Nephron (organoid): ENCODE results near the gene ABLIM2.

Source experiments
- H3K27ac Mint-ChIP-seq, 3 experiments: 2 replicates each; pipeline ENCODE4 v1.8.0; 2020; ENCODE audit warnings: mixed read lengths in 3 of 3, mild to moderate bottlenecking in 2 of 3, moderate library complexity in 1 of 3
- H3K27me3 Mint-ChIP-seq: 2 replicates; pipeline ENCODE4 v1.8.0; 2021; ENCODE audit warnings: low read depth, mild to moderate bottlenecking, moderate library complexity, mixed read lengths
- H3K36me3 Mint-ChIP-seq: 2 replicates; pipeline ENCODE4 v1.8.0; 2020; ENCODE audit warnings: low read depth, mixed read lengths
- H3K4me1 Mint-ChIP-seq: 2 replicates; pipeline ENCODE4 v1.8.0; 2020; ENCODE audit warnings: mixed read lengths
- H3K4me3 Mint-ChIP-seq, 3 experiments: 2 replicates each; pipeline ENCODE4 v1.8.0; 2020; ENCODE audit warnings: mild to moderate bottlenecking in 3 of 3, mixed read lengths in 3 of 3, moderate library complexity in 2 of 3
- H3K9me3 Mint-ChIP-seq: 2 replicates; pipeline ENCODE4 v1.8.0; 2020; ENCODE audit warnings: mixed read lengths
- TF ChIP-seq, protein P1 (sequence below), 3 experiments: fragments of 200-600 bp; sonication (generic); IDR thresholded peaks; one replicate each; pipeline ENCODE4 v1.5.0; 2021; ENCODE audit warnings: antibody characterized with exemption in 3 of 3; ENCODE audit not compliant: unreplicated experiment in 3 of 3

The ABLIM2 gene

DNA sequence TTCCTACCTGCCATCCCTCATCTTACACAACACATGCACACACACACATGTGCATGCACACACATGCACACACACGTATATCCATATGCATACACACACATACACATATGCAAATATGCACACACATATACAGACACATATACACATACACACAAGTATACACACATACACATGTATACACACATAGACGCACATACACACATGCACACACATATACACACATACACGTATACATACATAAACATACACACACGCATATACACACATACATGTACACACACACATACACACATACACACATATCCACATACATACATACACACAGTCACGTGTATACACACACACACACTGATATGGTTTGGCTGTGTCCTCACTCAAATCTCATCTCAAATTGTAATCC is 182.0 kb downstream of the ABLIM2 start:
- no peaks in the 10 kb centered on the region for H3K27me3 Mint-ChIP-seq
- no peaks in the 10 kb centered on the region for H3K36me3 Mint-ChIP-seq
- peaks cover 25% of the 10 kb centered on the region for H3K4me1 Mint-ChIP-seq
- H3K9me3 Mint-ChIP-seq, result no peaks in the 10 kb centered on the region
- peak overlapping the region in 2 of 3 experiments; percentile 7 to 21 for H3K27ac Mint-ChIP-seq
- TF ChIP-seq, protein P1, sequence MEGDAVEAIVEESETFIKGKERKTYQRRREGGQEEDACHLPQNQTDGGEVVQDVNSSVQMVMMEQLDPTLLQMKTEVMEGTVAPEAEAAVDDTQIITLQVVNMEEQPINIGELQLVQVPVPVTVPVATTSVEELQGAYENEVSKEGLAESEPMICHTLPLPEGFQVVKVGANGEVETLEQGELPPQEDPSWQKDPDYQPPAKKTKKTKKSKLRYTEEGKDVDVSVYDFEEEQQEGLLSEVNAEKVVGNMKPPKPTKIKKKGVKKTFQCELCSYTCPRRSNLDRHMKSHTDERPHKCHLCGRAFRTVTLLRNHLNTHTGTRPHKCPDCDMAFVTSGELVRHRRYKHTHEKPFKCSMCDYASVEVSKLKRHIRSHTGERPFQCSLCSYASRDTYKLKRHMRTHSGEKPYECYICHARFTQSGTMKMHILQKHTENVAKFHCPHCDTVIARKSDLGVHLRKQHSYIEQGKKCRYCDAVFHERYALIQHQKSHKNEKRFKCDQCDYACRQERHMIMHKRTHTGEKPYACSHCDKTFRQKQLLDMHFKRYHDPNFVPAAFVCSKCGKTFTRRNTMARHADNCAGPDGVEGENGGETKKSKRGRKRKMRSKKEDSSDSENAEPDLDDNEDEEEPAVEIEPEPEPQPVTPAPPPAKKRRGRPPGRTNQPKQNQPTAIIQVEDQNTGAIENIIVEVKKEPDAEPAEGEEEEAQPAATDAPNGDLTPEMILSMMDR (IDR thresholded peaks at IDR 0.05; ENCODE audit: unreplicated experiment in 3 of 3), result no peak
- no peak overlapping the region for H3K4me3 Mint-ChIP-seq

DNA sequence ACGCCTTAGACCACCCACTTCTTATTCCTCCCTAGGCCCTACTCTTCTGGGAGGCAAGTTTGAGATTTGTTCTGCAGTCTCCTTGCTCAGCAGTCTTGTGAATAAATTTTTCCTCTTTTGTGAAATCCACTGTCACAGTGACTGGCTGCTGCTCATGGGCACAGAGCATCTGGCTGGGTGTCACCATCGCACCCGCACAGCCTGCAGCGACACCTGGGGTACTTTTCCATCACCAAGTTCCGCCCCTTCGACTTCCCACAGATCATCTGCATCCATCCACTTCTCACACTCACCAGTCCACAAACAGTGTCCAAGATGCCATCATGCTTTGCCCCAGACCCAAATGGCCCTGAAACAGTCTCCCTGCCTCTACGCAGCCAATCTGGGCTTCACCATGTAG is 182.6 kb downstream of the ABLIM2 start:
- H3K4me1 Mint-ChIP-seq, result peaks cover 25% of the 10 kb centered on the region
- H3K4me3 Mint-ChIP-seq, result no peak overlapping the region
- no peaks in the 10 kb centered on the region for H3K36me3 Mint-ChIP-seq
- TF ChIP-seq, protein P1 (IDR thresholded peaks at IDR 0.05; ENCODE audit: unreplicated experiment in 3 of 3), result no peak
- no peaks in the 10 kb centered on the region for H3K9me3 Mint-ChIP-seq
- H3K27me3 Mint-ChIP-seq, result no peaks in the 10 kb centered on the region
- peak overlapping the region in 2 of 3 experiments; percentile 16 to 21 for H3K27ac Mint-ChIP-seq

- TF ChIP-seq, protein P1 (IDR thresholded peaks at IDR 0.05; ENCODE audit: unreplicated experiment in 3 of 3), result no peak
- Mint-ChIP-seq H3K36me3 (no peaks in the 10 kb centered on the region), H3K4me1 (peaks cover 33% of the 10 kb centered on the region), H3K27me3 (no peaks in the 10 kb centered on the region), H3K9me3 (no peaks in the 10 kb centered on the region), H3K4me3 (no peak overlapping the region), H3K27ac (no peak overlapping the region)
Measured at GRCh38 chr4:7974425-7974824, 184.2 kb downstream of the ABLIM2 start.

GRCh38 chr4:7973545-7973981 is 185.1 kb downstream of the ABLIM2 start:
- no peaks in the 10 kb centered on the region for H3K36me3 Mint-ChIP-seq
- H3K4me1 Mint-ChIP-seq, result peaks cover 31% of the 10 kb centered on the region
- no peaks in the 10 kb centered on the region for H3K9me3 Mint-ChIP-seq
- no peak overlapping the region for H3K4me3 Mint-ChIP-seq
- TF ChIP-seq, protein P1 (IDR thresholded peaks at IDR 0.05; ENCODE audit: unreplicated experiment in 3 of 3), result no peak
- H3K27ac Mint-ChIP-seq, result peak overlapping the region in 2 of 3 experiments; percentile 40 to 55
- H3K27me3 Mint-ChIP-seq, result no peaks in the 10 kb centered on the region

DNA sequence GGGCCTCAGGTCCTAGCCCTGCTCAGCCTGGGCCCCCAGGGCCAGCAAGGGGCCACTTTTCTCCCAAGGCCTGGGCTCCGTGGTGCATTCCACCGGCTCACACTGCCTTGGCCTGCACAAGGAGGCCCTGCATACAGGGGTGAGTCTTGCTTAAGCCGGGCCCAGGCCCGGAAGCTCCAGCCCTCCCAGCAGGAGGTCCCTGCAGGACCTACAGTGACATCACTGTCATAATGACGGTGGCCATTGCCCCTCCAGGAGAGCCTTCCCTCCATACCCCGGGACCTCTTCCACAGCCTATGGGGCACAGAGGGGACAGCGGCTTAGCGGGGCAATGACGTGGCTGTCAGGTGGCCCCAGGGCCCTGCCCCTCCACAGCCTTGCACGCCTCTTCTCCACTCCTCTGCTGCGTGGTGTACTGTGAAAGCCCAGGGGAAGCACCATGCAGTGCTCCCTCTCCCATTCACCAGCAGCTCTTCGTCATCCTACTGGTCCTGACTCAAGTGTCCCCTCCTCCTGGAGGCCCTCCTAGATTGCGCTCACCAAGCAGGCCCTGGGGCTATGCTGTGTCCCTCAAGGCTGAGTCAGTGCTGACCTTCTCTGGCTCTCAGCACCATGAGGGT is 186.6 kb downstream of the ABLIM2 start:
- H3K4me3 Mint-ChIP-seq, result peak overlapping the region in 2 of 3 experiments; percentile 12 to 24
- H3K9me3 Mint-ChIP-seq, result no peaks in the 10 kb centered on the region
- no peaks in the 10 kb centered on the region for H3K36me3 Mint-ChIP-seq
- H3K27ac Mint-ChIP-seq, result peak overlapping the region; percentile 48 to 73 (median 61)
- TF ChIP-seq, protein P1 (IDR thresholded peaks at IDR 0.05; ENCODE audit: unreplicated experiment in 3 of 3), result no peak
- peaks cover 3% of the 10 kb centered on the region for H3K27me3 Mint-ChIP-seq
- peaks cover 35% of the 10 kb centered on the region for H3K4me1 Mint-ChIP-seq

DNA sequence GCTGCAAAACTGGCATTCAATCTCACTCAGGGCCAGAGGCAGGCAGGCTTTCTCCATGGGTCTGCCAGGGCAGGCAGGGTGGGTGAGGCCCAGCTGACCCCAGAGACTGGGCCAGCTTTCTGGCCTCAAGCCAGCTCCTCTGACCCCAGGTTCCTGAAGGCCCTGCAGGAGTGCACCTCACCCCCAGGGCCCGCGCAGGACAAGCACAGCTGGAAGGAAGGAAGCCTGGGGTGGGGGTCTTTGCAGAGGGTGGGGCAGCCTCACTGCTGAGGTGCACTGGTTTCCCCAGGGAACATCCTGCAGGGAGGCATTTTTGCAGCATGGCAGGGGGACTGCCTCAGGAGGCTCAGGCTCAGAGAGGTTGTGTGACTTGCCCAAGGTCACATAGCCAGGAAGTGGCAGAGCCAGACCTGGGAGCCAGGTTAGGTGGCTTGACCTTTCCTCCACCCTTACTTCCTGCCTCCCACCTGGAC is 187.4 kb downstream of the ABLIM2 start:
- peaks cover 38% of the 10 kb centered on the region for H3K4me1 Mint-ChIP-seq
- TF ChIP-seq, protein P1 (IDR thresholded peaks at IDR 0.05; ENCODE audit: unreplicated experiment in 3 of 3), result no peak
- no peak overlapping the region for H3K4me3 Mint-ChIP-seq

More for the DNA sequence above, 187.4 kb downstream of the ABLIM2 start:
- H3K27ac Mint-ChIP-seq, result peak overlapping the region; percentile 42 to 99 (median 98)
- no peaks in the 10 kb centered on the region for H3K9me3 Mint-ChIP-seq
- H3K27me3 Mint-ChIP-seq, result peaks cover 3% of the 10 kb centered on the region
- no peaks in the 10 kb centered on the region for H3K36me3 Mint-ChIP-seq
